Lung microvascular endothelial cell (primary cell): ENCODE data around the gene LDLRAD4. TPM values are rescaled to one million over a fixed set of nuclear protein-coding genes. Genes with fewer than 3 reads are reported as not detected.

Experiments used
- DNase-seq, 2 donors: peaks; one replicate each; pipeline versions ENCODE4 v3.0.0 to v3.0.0-alpha.2; 2010; ENCODE audit warnings: low read depth in 2 of 2
- total RNA-seq: library from RNA; depleted of rRNA; stranded (reverse); fragments of >200 nt; gene quantifications from 2 replicates; pipeline ENCODE4 v1.2.1, GENCODE V29; 2014

Gene LDLRAD4
- total RNA-seq, 1 donor from 2014 or later, result 22.2 TPM

GRCh38 chr18:13425357-13426091 lies 207.0 kb downstream of the LDLRAD4 start:
- peak in 1 of 2 donors; percentile 71 for DNase-seq

- peak; percentile 56 to 93 for DNase-seq
These were observed 208.8 kb downstream of the LDLRAD4 start for GRCh38 chr18:13427354-13427753.

- DNase-seq, result no peak
These were observed 209.8 kb downstream of the LDLRAD4 start for GRCh38 chr18:13428319-13428718.

GRCh38 chr18:13429016-13429415 lies 210.5 kb downstream of the LDLRAD4 start:
- no peak for DNase-seq

- DNase-seq, result no peak
These were observed 211.4 kb downstream of the LDLRAD4 start for GRCh38 chr18:13429884-13430510.

GRCh38 chr18:13430663-13431062 lies 212.1 kb downstream of the LDLRAD4 start:
- DNase-seq, result no peak

GRCh38 chr18:13431886-13432285 lies 213.3 kb downstream of the LDLRAD4 start:
- no peak for DNase-seq

GRCh38 chr18:13433125-13433524 lies 214.6 kb downstream of the LDLRAD4 start:
- no peak for DNase-seq

- DNase-seq, result peak; percentile 23 to 63
These were observed 215.1 kb downstream of the LDLRAD4 start for GRCh38 chr18:13433685-13434084.

- DNase-seq, result no peak
These were observed 216.3 kb downstream of the LDLRAD4 start for GRCh38 chr18:13434854-13435253.

- peak in 1 of 2 donors; percentile 90 for DNase-seq
These were observed 217.2 kb downstream of the LDLRAD4 start for GRCh38 chr18:13435586-13436333.

GRCh38 chr18:13436576-13436975 lies 218.0 kb downstream of the LDLRAD4 start:
- peak in 1 of 2 donors; percentile 62 for DNase-seq

GRCh38 chr18:13437034-13437433 lies 218.5 kb downstream of the LDLRAD4 start:
- no peak for DNase-seq

- DNase-seq, result no peak
These were observed 219.4 kb downstream of the LDLRAD4 start for GRCh38 chr18:13437796-13438506.

GRCh38 chr18:13438507-13439056 lies 220.0 kb downstream of the LDLRAD4 start:
- no peak for DNase-seq

- no peak for DNase-seq
These were observed 220.9 kb downstream of the LDLRAD4 start for GRCh38 chr18:13439461-13439860.

- peak in 1 of 2 donors; percentile 51 for DNase-seq
These were observed 222.0 kb downstream of the LDLRAD4 start for GRCh38 chr18:13440277-13441248.

- DNase-seq, result no peak
These were observed 223.2 kb downstream of the LDLRAD4 start for GRCh38 chr18:13441736-13442135.

- DNase-seq, result no peak
These were observed 223.9 kb downstream of the LDLRAD4 start for GRCh38 chr18:13442451-13442850.

- DNase-seq, result no peak
These were observed 225.0 kb downstream of the LDLRAD4 start for GRCh38 chr18:13443552-13443951.
